Erythroblast (primary cell): ENCODE results near the gene PTN.

Experiments
- GATA1 ChIP-seq: IDR thresholded peaks from 2 replicates; pipeline ENCODE4 v1.6.1; 2011; ENCODE audit warnings: low read depth, mild to moderate bottlenecking, control low read depth, low read length, moderate library complexity
- POLR2A ChIP-seq: IDR thresholded peaks from 2 replicates; pipeline ENCODE4 v1.6.1; 2011; ENCODE audit warnings: mild to moderate bottlenecking, low read length

- TF ChIP-seq POLR2A (no peak), GATA1 (no peak)
Observed at GRCh38 chr7:137195996-137196395, 147.5 kb downstream of the PTN start.
